Measurements from ENCODE around the gene GNG7. TPM values are rescaled to one million over a fixed set of nuclear protein-coding genes. Genes with fewer than 3 reads are reported as not detected.
"Not testable (repeated sequence)": the region's sequence is repeated elsewhere in the genome, so short reads cannot be mapped to it uniquely, and the experiment has no call there.

Gene GNG7
- total RNA-seq, 1 donor: 0.72 TPM

DNA sequence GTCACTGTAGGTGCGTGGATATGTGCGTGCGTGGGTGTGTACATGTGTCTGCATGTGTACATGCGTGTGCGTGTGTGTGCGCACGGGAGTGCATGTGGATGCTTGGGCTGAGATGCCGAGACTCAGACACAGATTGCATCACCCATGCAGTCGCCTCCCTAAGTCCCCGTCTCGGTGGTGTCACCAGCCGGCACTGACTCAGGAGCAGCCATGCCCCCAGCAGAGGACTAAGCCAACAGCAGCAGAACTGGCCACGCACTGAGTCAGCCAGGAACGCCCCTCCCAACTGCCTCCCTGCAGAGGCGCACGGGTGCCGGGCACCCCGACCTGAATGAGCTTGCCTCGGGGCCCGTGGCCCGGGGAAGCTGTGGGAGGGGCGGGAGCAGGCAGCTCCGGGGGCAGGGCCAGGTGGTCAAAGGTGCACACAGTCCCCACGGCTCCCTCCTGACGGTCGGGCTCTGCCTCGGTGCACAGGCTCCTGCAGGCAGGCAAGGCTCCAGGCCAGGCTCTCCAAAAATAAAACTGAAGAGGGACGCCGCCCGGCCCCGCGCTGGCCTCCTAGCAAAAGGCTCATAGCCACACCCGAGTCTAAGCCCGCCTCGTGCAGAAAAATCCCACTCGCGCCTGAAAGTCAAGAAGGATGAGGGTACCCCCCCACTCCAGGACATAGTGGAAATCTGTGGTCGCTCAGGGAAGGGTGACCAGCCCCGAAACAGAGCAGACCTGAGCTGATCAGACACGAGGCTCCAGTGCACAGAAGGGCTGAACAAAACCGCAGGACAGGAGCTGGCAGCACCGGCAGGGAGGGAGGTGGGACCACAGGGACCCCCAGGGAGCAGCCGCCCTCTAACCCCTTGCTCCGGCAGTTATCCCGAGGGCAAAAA is 177.4 kb downstream of the GNG7 start:
- Histone ChIP-seq H2AFZ (ENCODE audit: low read length) (peak overlapping the region; percentile 88), H3K36me3 (ENCODE audit: insufficient read depth, low read length) (no peaks in the 10 kb centered on the region), H3K27ac (ENCODE audit: low read depth, low read length) (peak overlapping the region; percentile 95), H3K4me3 (ENCODE audit: insufficient read depth, low read length) (peak overlapping the region; percentile 70), H3K79me2 (ENCODE audit: insufficient read depth, low read length) (no peaks in the 10 kb centered on the region), H4K20me1 (ENCODE audit: insufficient read depth, low read length) (no peaks in the 10 kb centered on the region), H3K4me1 (ENCODE audit: insufficient read depth, low read length) (peaks cover 36% of the 10 kb centered on the region), H3K9me3 (ENCODE audit: low read depth, low read length) (no peaks in the 10 kb centered on the region), H3K27me3 (ENCODE audit: insufficient read depth, low read length) (no peaks in the 10 kb centered on the region), H3K4me2 (ENCODE audit: insufficient read depth, low read length) (peak overlapping the region; percentile 73)
- TF ChIP-seq, protein P1, sequence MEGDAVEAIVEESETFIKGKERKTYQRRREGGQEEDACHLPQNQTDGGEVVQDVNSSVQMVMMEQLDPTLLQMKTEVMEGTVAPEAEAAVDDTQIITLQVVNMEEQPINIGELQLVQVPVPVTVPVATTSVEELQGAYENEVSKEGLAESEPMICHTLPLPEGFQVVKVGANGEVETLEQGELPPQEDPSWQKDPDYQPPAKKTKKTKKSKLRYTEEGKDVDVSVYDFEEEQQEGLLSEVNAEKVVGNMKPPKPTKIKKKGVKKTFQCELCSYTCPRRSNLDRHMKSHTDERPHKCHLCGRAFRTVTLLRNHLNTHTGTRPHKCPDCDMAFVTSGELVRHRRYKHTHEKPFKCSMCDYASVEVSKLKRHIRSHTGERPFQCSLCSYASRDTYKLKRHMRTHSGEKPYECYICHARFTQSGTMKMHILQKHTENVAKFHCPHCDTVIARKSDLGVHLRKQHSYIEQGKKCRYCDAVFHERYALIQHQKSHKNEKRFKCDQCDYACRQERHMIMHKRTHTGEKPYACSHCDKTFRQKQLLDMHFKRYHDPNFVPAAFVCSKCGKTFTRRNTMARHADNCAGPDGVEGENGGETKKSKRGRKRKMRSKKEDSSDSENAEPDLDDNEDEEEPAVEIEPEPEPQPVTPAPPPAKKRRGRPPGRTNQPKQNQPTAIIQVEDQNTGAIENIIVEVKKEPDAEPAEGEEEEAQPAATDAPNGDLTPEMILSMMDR (IDR thresholded peaks at IDR 0.05; ENCODE audit: extremely low read depth, low read depth, low read length): no peak
- peak; percentile 97 for DNase-seq (ENCODE audit: insufficient read length, low spot score, missing footprints)

- TF ChIP-seq, protein P1 (IDR thresholded peaks at IDR 0.05; ENCODE audit: extremely low read depth, low read depth, low read length): no peak
- H4K20me1 ChIP-seq (ENCODE audit: insufficient read depth, low read length): no peaks in the 10 kb centered on the region
- peak overlapping the region; percentile 95 for H3K27ac ChIP-seq (ENCODE audit: low read depth, low read length)
- no peaks in the 10 kb centered on the region for H3K9me3 ChIP-seq (ENCODE audit: low read depth, low read length)
- H3K27me3 ChIP-seq (ENCODE audit: insufficient read depth, low read length): no peaks in the 10 kb centered on the region
- peak; percentile 55 for DNase-seq (ENCODE audit: insufficient read length, low spot score, missing footprints)
- H3K4me1 ChIP-seq (ENCODE audit: insufficient read depth, low read length): peaks cover 30% of the 10 kb centered on the region
- H3K4me3 ChIP-seq (ENCODE audit: insufficient read depth, low read length): peak overlapping the region; percentile 70
- H3K79me2 ChIP-seq (ENCODE audit: insufficient read depth, low read length): no peaks in the 10 kb centered on the region
- H3K4me2 ChIP-seq (ENCODE audit: insufficient read depth, low read length): peak overlapping the region; percentile 73
- no peak overlapping the region for H2AFZ ChIP-seq (ENCODE audit: low read length)
- no peaks in the 10 kb centered on the region for H3K36me3 ChIP-seq (ENCODE audit: insufficient read depth, low read length)
Observed at GRCh38 chr19:2524361-2524839, 178.1 kb downstream of the GNG7 start.

GRCh38 chr19:2523630-2524311 is 178.7 kb downstream of the GNG7 start:
- TF ChIP-seq, protein P1 (IDR thresholded peaks at IDR 0.05; ENCODE audit: extremely low read depth, low read depth, low read length): peak; percentile 47
- peak overlapping the region; percentile 95 for H3K27ac ChIP-seq (ENCODE audit: low read depth, low read length)

DNA sequence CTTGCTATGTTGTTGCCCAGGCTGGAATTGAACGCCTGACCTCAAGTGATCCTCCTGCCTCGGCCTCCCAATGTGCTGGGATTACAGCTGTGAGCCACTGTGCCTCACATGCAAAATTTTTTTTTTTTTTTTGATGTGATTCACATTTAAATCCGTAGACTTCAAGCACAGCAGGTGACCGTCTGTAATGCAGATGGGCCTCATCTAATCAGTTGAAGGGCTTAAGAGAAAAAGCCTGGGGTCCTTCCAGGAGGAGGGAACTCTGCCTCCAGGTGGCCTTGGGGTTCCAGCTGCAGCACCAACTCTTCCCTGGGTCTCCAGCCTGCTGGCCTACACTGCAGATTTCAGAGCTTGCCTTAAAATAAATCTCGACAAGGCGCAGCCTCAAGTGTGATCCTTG is 183.0 kb downstream of the GNG7 start:
- Histone ChIP-seq H3K4me3 (ENCODE audit: insufficient read depth, low read length) (no peak overlapping the region), H3K4me1 (ENCODE audit: insufficient read depth, low read length) (peaks cover 13% of the 10 kb centered on the region), H4K20me1 (ENCODE audit: insufficient read depth, low read length) (no peaks in the 10 kb centered on the region), H2AFZ (ENCODE audit: low read length) (no peak overlapping the region), H3K27me3 (ENCODE audit: insufficient read depth, low read length) (no peaks in the 10 kb centered on the region), H3K27ac (ENCODE audit: low read depth, low read length) (no peak overlapping the region), H3K9me3 (ENCODE audit: low read depth, low read length) (no peaks in the 10 kb centered on the region), H3K36me3 (ENCODE audit: insufficient read depth, low read length) (no peaks in the 10 kb centered on the region), H3K79me2 (ENCODE audit: insufficient read depth, low read length) (no peaks in the 10 kb centered on the region), H3K4me2 (ENCODE audit: insufficient read depth, low read length) (no peak overlapping the region)
- TF ChIP-seq, protein P1 (IDR thresholded peaks at IDR 0.05; ENCODE audit: extremely low read depth, low read depth, low read length): no peak
- no peak for DNase-seq (ENCODE audit: insufficient read length, low spot score, missing footprints)

More at GRCh38 chr19:2523630-2524311, 178.7 kb downstream of the GNG7 start:
- Histone ChIP-seq H2AFZ (ENCODE audit: low read length) (peak overlapping the region; percentile 72), H3K4me1 (ENCODE audit: insufficient read depth, low read length) (peaks cover 25% of the 10 kb centered on the region), H3K79me2 (ENCODE audit: insufficient read depth, low read length) (no peaks in the 10 kb centered on the region), H3K9me3 (ENCODE audit: low read depth, low read length) (no peaks in the 10 kb centered on the region), H3K27me3 (ENCODE audit: insufficient read depth, low read length) (no peaks in the 10 kb centered on the region), H3K4me2 (ENCODE audit: insufficient read depth, low read length) (peak overlapping the region; percentile 73), H3K4me3 (ENCODE audit: insufficient read depth, low read length) (peak overlapping the region; percentile 58), H3K36me3 (ENCODE audit: insufficient read depth, low read length) (no peaks in the 10 kb centered on the region), H4K20me1 (ENCODE audit: insufficient read depth, low read length) (no peaks in the 10 kb centered on the region)
- peak; percentile 95 for DNase-seq (ENCODE audit: insufficient read length, low spot score, missing footprints)

- not testable (repeated sequence) for H3K79me2 ChIP-seq (ENCODE audit: insufficient read depth, low read length); H3K4me2 ChIP-seq (ENCODE audit: insufficient read depth, low read length); DNase-seq (ENCODE audit: insufficient read length, low spot score, missing footprints)
Observed at GRCh38 chr19:2518856-2519255, 183.6 kb downstream of the GNG7 start.

More at GRCh38 chr19:2518856-2519255, 183.6 kb downstream of the GNG7 start:
- H4K20me1 ChIP-seq (ENCODE audit: insufficient read depth, low read length); H3K27ac ChIP-seq (ENCODE audit: low read depth, low read length); H3K4me3 ChIP-seq (ENCODE audit: insufficient read depth, low read length); H3K36me3 ChIP-seq (ENCODE audit: insufficient read depth, low read length); H2AFZ ChIP-seq (ENCODE audit: low read length); H3K27me3 ChIP-seq (ENCODE audit: insufficient read depth, low read length); H3K9me3 ChIP-seq (ENCODE audit: low read depth, low read length); H3K4me1 ChIP-seq (ENCODE audit: insufficient read depth, low read length): not testable (repeated sequence)

All from osteoblast (primary cell).